Natural killer cell treated with Interleukin-12 subunit alpha and Interleukin-12 subunit beta and Interleukin-15 and Interleukin-18, amount 100 ng/mL, for 72 hours (primary cell): Measurements from ENCODE around the gene TRMT6. TPM values are rescaled to one million over a fixed set of nuclear protein-coding genes. Genes with fewer than 3 reads are reported as not detected.

Experiments
- ATAC-seq, 2 donors: fragments of 150-1000 bp; cut with Tn5 transposase in 1 of 2; sonication (Bioruptor Pico), chemical (Tn5 transposase) in 1 of 2; 2 replicates each; pipeline ENCODE4 v1.10.0; 2021
- DNase-seq: peaks from one replicate; pipeline ENCODE4 v3.0.0; 2022; ENCODE audit warnings: low spot score
- H3K27ac Mint-ChIP-seq, 2 donors: 1 replicate in 1 of 2; 2 replicates in 1 of 2; pipeline ENCODE4 v1.8.0; 2022; ENCODE audit warnings: mixed read lengths in 2 of 2, mild to moderate bottlenecking in 1 of 2, moderate library complexity in 1 of 2
- H3K27me3 Mint-ChIP-seq, 2 donors: 1 replicate in 1 of 2; 2 replicates in 1 of 2; pipeline ENCODE4 v1.8.0; 2022; ENCODE audit warnings: mixed read lengths in 2 of 2
- H3K36me3 Mint-ChIP-seq: one replicate; pipeline ENCODE4 v1.8.0; 2022; ENCODE audit warnings: mixed read lengths
- H3K4me1 Mint-ChIP-seq, 2 donors: 1 replicate in 1 of 2; 2 replicates in 1 of 2; pipeline ENCODE4 v1.8.0; 2022; ENCODE audit warnings: low read depth in 2 of 2, mixed read lengths in 2 of 2, mild to moderate bottlenecking in 1 of 2
- H3K4me3 Mint-ChIP-seq: one replicate; pipeline ENCODE4 v1.8.0; 2022; ENCODE audit warnings: mixed read lengths
- H3K9me3 Mint-ChIP-seq: 2 replicates; pipeline ENCODE4 v1.8.0; 2022; ENCODE audit warnings: mixed read lengths
- total RNA-seq, 2 donors: library from RNA; stranded (reverse); gene quantifications; one replicate each; pipeline ENCODE4 v1.2.3, GENCODE V29; 2022

TRMT6 gene
- total RNA-seq, 2 donors from 2014 or later: 20.1 to 28.6 TPM

GRCh38 chr20:5910186-5910585 lies 40.1 kb downstream of the TRMT6 start:
- H3K4me3 Mint-ChIP-seq: peak overlapping the region; percentile 58
- no peaks in the 10 kb centered on the region for H3K9me3 Mint-ChIP-seq

GRCh38 chr20:5908981-5909380 lies 41.4 kb downstream of the TRMT6 start:
- Mint-ChIP-seq H3K9me3 (no peaks in the 10 kb centered on the region), H3K4me1 (peaks cover 6 to 11% of the 10 kb centered on the region in 2 donors), H3K4me3 (no peak overlapping the region), H3K27ac (no peak overlapping the region), H3K36me3 (peaks cover 7% of the 10 kb centered on the region), H3K27me3 (peaks cover 37 to 68% of the 10 kb centered on the region in 2 donors)
- DNase-seq: no peak
- no peak for ATAC-seq

More at GRCh38 chr20:5910186-5910585, 40.1 kb downstream of the TRMT6 start:
- Mint-ChIP-seq H3K36me3 (peaks cover 7% of the 10 kb centered on the region), H3K27me3 (peaks cover 42 to 79% of the 10 kb centered on the region in 2 donors), H3K27ac (no peak overlapping the region), H3K4me1 (peaks cover 6 to 11% of the 10 kb centered on the region in 2 donors)
- DNase-seq: no peak
- ATAC-seq: no peak

- Mint-ChIP-seq H3K27ac (no peak overlapping the region), H3K4me1 (no peaks in the 10 kb centered on the region), H3K4me3 (no peak overlapping the region), H3K36me3 (no peaks in the 10 kb centered on the region), H3K9me3 (no peaks in the 10 kb centered on the region), H3K27me3 (peaks cover 31 to 43% of the 10 kb centered on the region in 2 donors)
- ATAC-seq (no peak), DNase-seq (no peak)
Observed at GRCh38 chr20:5900908-5901307, 49.4 kb downstream of the TRMT6 start.

- H3K4me1 Mint-ChIP-seq: no peaks in the 10 kb centered on the region
- H3K4me3 Mint-ChIP-seq: no peak overlapping the region
- DNase-seq (no peak), ATAC-seq (no peak)
- H3K27me3 Mint-ChIP-seq: peaks cover 38 to 51% of the 10 kb centered on the region in 2 donors
- H3K27ac Mint-ChIP-seq: no peak overlapping the region
- no peaks in the 10 kb centered on the region for H3K9me3 Mint-ChIP-seq
- H3K36me3 Mint-ChIP-seq: no peaks in the 10 kb centered on the region
Observed at GRCh38 chr20:5899444-5899843, 50.9 kb downstream of the TRMT6 start.

DNA sequence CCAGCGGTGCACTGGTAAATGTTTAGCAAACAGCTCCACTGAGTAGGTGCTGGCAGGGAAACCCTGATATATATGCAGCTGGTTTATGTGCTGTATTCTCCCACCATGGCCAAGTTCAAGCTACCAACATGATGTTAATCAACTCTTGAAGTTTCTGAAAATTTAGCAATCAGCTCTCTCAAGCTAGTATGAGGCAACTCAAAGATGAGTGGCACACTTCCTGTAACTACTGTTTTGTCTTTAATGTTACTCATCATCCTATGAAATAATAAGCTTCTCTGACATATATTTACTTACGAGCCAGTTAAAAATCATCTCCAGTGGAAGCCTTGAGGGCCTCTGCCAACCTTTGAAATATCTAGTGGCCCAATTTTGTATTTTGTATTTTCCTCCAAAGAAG lies 54.7 kb downstream of the TRMT6 start:
- H3K9me3 Mint-ChIP-seq: no peaks in the 10 kb centered on the region
- DNase-seq (no peak), ATAC-seq (no peak)
- no peak overlapping the region for H3K4me3 Mint-ChIP-seq
- H3K27me3 Mint-ChIP-seq: peaks cover 31 to 44% of the 10 kb centered on the region in 2 donors
- H3K36me3 Mint-ChIP-seq: no peaks in the 10 kb centered on the region
- H3K27ac Mint-ChIP-seq: no peak overlapping the region
- no peaks in the 10 kb centered on the region for H3K4me1 Mint-ChIP-seq

- Mint-ChIP-seq H3K36me3 (no peaks in the 10 kb centered on the region), H3K9me3 (no peaks in the 10 kb centered on the region), H3K4me3 (no peak overlapping the region), H3K4me1 (no peaks in the 10 kb centered on the region), H3K27me3 (peaks cover 30 to 37% of the 10 kb centered on the region in 2 donors), H3K27ac (no peak overlapping the region)
- DNase-seq (no peak), ATAC-seq (no peak)
Observed at GRCh38 chr20:5893621-5894020, 56.7 kb downstream of the TRMT6 start.

DNA sequence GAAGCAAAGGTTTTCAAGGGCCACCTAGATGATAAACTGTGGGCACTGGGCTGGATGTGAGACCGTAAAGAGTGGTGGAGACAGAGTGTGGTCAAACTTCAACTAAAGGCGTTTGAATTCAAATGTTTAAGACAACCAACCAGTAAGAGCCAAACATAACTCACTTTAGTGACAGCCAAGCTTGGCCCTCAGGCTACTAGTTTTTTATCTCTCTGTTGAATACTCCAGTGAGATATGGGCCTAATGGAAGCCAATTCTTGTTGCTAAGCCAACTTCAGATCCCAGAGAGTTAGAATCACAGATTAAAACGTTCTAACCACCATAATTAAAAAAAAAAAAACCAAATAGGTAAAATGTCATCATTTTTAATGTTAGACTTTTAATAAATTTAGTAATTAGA lies 57.3 kb downstream of the TRMT6 start:
- DNase-seq: no peak
- Mint-ChIP-seq H3K4me3 (no peak overlapping the region), H3K27me3 (peaks cover 33 to 35% of the 10 kb centered on the region in 2 donors), H3K4me1 (no peaks in the 10 kb centered on the region), H3K9me3 (no peaks in the 10 kb centered on the region), H3K27ac (no peak overlapping the region), H3K36me3 (no peaks in the 10 kb centered on the region)
- no peak for ATAC-seq

DNA sequence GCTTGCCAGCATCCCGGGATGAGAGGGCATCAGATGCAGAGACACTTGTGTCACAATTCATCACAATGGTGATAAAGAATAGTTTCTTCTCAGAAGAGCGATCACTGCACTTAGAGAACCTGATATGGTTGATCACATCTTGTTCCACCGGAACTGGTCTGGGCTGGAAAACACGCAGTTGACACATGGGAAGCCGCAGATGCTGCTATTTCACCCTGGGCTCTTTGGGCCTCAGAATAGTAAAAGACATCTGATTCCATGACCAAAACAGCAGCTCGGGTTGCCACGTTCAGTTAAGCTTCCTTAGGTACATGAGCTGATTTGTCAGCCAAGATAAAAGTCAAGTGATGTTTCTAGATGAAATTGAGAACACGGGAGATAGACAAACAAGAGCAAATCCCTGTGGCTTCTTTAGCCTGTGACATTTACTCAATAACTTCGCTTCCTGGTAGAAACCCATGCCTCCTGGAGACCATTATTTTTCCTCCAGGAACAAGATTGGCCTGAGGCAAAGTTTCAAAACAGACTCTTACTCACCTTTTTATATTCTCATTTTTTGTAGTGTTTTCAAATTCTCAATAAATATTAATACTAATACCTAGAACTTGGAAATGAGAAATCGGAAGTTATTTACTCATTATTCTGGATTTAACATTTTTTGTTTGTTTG lies 59.4 kb downstream of the TRMT6 start:
- DNase-seq: no peak
- Mint-ChIP-seq H3K9me3 (no peaks in the 10 kb centered on the region), H3K27me3 (peaks cover 14 to 21% of the 10 kb centered on the region in 2 donors), H3K4me3 (no peak overlapping the region), H3K36me3 (no peaks in the 10 kb centered on the region), H3K27ac (no peak overlapping the region), H3K4me1 (no peaks in the 10 kb centered on the region)
- ATAC-seq: no peak

DNA sequence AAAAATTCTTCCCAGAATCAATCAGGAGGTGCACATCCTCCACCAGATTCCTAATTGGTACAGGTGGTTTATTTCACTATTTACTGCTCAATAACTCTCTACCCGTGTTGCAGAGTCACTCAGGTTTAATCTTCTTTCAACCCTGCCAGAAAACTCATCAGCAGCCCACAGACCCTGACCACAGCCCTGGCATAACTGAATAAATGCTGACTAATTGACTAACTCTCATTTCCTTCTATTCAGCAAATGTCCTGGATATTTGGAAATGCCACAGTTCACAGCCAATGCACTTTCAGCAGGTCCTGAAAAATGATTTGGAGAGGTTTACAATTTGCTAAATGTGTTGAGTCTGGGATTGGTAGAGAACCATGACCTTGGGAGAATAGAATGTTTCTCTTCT lies 62.3 kb downstream of the TRMT6 start:
- H3K9me3 Mint-ChIP-seq: no peaks in the 10 kb centered on the region
- DNase-seq: no peak
- no peaks in the 10 kb centered on the region for H3K4me1 Mint-ChIP-seq
- H3K36me3 Mint-ChIP-seq: no peaks in the 10 kb centered on the region
- no peak overlapping the region for H3K27ac Mint-ChIP-seq
- H3K4me3 Mint-ChIP-seq: no peak overlapping the region
- no peak for ATAC-seq
- H3K27me3 Mint-ChIP-seq: peaks cover 6 to 14% of the 10 kb centered on the region in 2 donors

DNA sequence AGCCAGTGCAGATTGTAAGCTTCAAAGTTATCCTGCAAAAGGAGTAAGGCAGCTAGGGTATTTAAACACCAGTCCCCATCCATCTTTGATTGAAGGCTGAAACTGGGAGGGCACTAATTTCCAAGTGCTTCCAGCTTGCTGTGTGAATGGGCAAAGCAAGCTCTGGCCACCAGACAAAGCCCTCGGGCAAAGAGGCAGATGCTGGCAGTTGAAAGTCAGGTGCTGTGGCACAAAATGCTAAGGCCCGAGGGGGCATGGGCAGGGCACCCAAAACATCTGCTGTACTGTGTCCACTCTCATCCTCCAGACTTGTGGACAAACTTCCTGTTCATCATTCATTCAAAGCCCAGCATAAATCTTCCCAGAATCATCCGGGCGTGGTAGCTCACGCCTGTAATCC lies 62.9 kb downstream of the TRMT6 start:
- H3K36me3 Mint-ChIP-seq: no peaks in the 10 kb centered on the region
- H3K27ac Mint-ChIP-seq: no peak overlapping the region
- ATAC-seq (no peak), DNase-seq (no peak)
- no peaks in the 10 kb centered on the region for H3K9me3 Mint-ChIP-seq
- no peak overlapping the region for H3K4me3 Mint-ChIP-seq
- peaks cover 6 to 16% of the 10 kb centered on the region in 2 donors for H3K27me3 Mint-ChIP-seq
- no peaks in the 10 kb centered on the region for H3K4me1 Mint-ChIP-seq

Other genes starting within 250 kb of the TRMT6 start
- 10 to 100 TPM in 1 of 2 donors, 1 to 10 TPM in 1; 7.8 to 11.6 TPM for gene SHLD1, start 200.1 kb downstream of the TRMT6 start, total RNA-seq
- not detected for gene CHGB, start 39.0 kb downstream of the TRMT6 start, total RNA-seq
- 10 to 100 TPM; 23.9 to 34.1 TPM for gene MCM8, start 119 bp upstream of the TRMT6 start, total RNA-seq
- 10 to 100 TPM; 31.8 to 35.3 TPM for gene CRLS1, start 55.6 kb upstream of the TRMT6 start, total RNA-seq
- gene LRRN4, start 103.5 kb upstream of the TRMT6 start, total RNA-seq: not detected
- not detected for gene FERMT1, start 172.5 kb upstream of the TRMT6 start, total RNA-seq